ENCODE data around the gene TGFA.

Gene TGFA

DNA sequence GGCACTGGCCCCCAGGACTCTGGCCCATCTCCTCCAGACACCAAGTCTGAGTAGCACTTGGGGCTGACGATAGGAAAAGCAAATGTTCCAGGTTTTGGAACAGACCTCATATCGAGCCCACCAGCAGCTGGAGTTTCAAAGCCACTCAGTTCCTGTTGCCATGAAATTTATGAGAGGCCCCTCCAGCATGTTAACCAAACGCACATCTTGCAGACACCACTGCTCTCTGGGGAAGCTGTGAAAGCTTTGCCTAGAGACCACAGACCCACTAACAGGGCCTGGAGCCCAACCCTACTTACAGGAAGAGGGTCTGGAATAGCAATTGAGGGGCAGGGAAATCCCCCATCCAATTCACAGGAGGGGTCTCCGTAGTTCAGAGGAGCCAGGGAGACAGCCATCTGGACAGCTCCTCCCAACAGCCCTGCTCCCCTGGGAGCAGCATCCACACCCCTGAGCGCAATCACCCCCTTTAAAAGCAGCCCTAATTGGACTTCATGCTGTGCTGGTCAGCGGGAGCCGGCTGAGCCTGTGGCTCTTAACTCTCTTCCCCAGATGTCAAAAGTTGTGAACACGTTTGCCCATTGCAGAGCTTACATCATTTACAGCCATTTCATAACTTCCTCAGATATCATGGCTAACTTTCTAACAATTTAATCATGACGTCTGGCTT lies 81.3 kb downstream of the TGFA start:
- DNase-seq, result no peak
- H3K4me3 ChIP-seq (ENCODE audit: low read depth, low read length), result no peak overlapping the region
- no peak overlapping the region for H3K9ac ChIP-seq (ENCODE audit: low read length)
- no peak overlapping the region for H4K8ac ChIP-seq (ENCODE audit: low read depth, low read length)
- H2BK120ac ChIP-seq (ENCODE audit: insufficient read depth, low read length, poor library complexity), result no peak overlapping the region
- H3K27ac ChIP-seq (ENCODE audit: low read depth, low read length), result no peak overlapping the region
- no peak overlapping the region for H3K4ac ChIP-seq (ENCODE audit: low read depth, low read length)
- no peak overlapping the region for H4K91ac ChIP-seq (ENCODE audit: low read depth, low read length)
- H3K14ac ChIP-seq (ENCODE audit: low read length), result no peak overlapping the region
- H3K18ac ChIP-seq (ENCODE audit: low read length), result no peak overlapping the region
- H3K23ac ChIP-seq (ENCODE audit: low read length), result no peak overlapping the region
- H2AK5ac ChIP-seq (ENCODE audit: low read length), result no peak overlapping the region
- no CpG with 5 or more reads among the region's 9 CpGs for WGBS (ENCODE audit: extremely low coverage, insufficient coverage, insufficient read length)
- no peaks in the 10 kb centered on the region for H3K4me1 ChIP-seq (ENCODE audit: control insufficient read depth in 1 of 2, insufficient read depth in 2 of 2, low read length in 2 of 2)
- H3K79me2 ChIP-seq (ENCODE audit: control insufficient read depth, insufficient read depth, low read length, poor library complexity), result no peaks in the 10 kb centered on the region
- no peak overlapping the region for H2AFZ ChIP-seq (ENCODE audit: insufficient read depth, low read length, poor library complexity)
- H3K4me2 ChIP-seq (ENCODE audit: low read length), result no peak overlapping the region
- no peaks in the 10 kb centered on the region for H3K27me3 ChIP-seq (ENCODE audit: insufficient read depth, low read length)
- no peaks in the 10 kb centered on the region for H3K36me3 ChIP-seq (ENCODE audit: control insufficient read depth in 1 of 2, insufficient read depth in 2 of 2, low read length in 2 of 2)
- no peaks in the 10 kb centered on the region for H3K79me1 ChIP-seq (ENCODE audit: low read length)
- no peaks in the 10 kb centered on the region for H3K9me3 ChIP-seq (ENCODE audit: insufficient read depth, low read depth, low read length)
- no peak overlapping the region for H2BK5ac ChIP-seq (ENCODE audit: low read depth, low read length, poor library complexity)
- no peak overlapping the region for H2BK12ac ChIP-seq (ENCODE audit: low read length)
- H4K12ac ChIP-seq (ENCODE audit: low read depth, low read length), result no peak overlapping the region

DNA sequence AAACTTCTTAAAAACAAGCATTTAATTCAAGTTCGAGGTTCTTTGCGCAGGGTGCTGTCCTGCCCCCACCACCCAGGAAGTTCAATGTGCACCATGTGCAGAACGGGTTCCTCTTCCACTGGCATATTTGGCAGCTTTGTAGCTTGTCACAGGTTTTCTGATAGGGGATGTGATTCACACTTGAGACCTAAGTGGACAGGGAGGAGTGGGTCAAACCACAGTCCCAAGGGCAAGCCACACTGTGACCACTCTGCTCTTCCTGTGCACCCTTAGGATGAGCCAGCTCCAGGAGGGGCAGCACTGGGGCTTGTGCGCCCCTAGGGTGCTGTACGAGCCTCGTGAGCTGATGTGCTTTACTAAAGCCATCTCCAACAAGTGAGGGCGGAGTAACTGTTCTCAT lies 82.5 kb downstream of the TGFA start:
- Histone ChIP-seq H3K4ac (ENCODE audit: low read depth, low read length) (no peak overlapping the region), H3K9ac (ENCODE audit: low read length) (no peak overlapping the region), H2BK12ac (ENCODE audit: low read length) (no peak overlapping the region), H3K36me3 (ENCODE audit: control insufficient read depth in 1 of 2, insufficient read depth in 2 of 2, low read length in 2 of 2) (no peaks in the 10 kb centered on the region), H4K12ac (ENCODE audit: low read depth, low read length) (no peak overlapping the region), H3K14ac (ENCODE audit: low read length) (no peak overlapping the region), H4K8ac (ENCODE audit: low read depth, low read length) (no peak overlapping the region), H2BK5ac (ENCODE audit: low read depth, low read length, poor library complexity) (no peak overlapping the region), H3K79me1 (ENCODE audit: low read length) (no peaks in the 10 kb centered on the region), H3K18ac (ENCODE audit: low read length) (no peak overlapping the region), H3K27ac (ENCODE audit: low read depth, low read length) (no peak overlapping the region), H3K4me3 (ENCODE audit: low read depth, low read length) (no peak overlapping the region), H2BK120ac (ENCODE audit: insufficient read depth, low read length, poor library complexity) (no peak overlapping the region), H3K23ac (ENCODE audit: low read length) (no peak overlapping the region), H3K4me1 (ENCODE audit: control insufficient read depth in 1 of 2, insufficient read depth in 2 of 2, low read length in 2 of 2) (no peaks in the 10 kb centered on the region), H3K9me3 (ENCODE audit: insufficient read depth, low read depth, low read length) (no peaks in the 10 kb centered on the region), H3K4me2 (ENCODE audit: low read length) (no peak overlapping the region), H3K27me3 (ENCODE audit: insufficient read depth, low read length) (no peaks in the 10 kb centered on the region), H3K79me2 (ENCODE audit: control insufficient read depth, insufficient read depth, low read length, poor library complexity) (no peaks in the 10 kb centered on the region), H4K91ac (ENCODE audit: low read depth, low read length) (no peak overlapping the region), H2AFZ (ENCODE audit: insufficient read depth, low read length, poor library complexity) (no peak overlapping the region), H2AK5ac (ENCODE audit: low read length) (no peak overlapping the region)
- whole genome bisulfite sequencing (ENCODE audit: extremely low coverage, insufficient coverage, insufficient read length), result no CpG with 5 or more reads among the region's 7 CpGs
- peak in 1 of 2 donors; percentile 8 for DNase-seq

GRCh38 chr2:70469961-70470360 lies 83.7 kb downstream of the TGFA start:
- Histone ChIP-seq H3K4me1 (ENCODE audit: control insufficient read depth in 1 of 2, insufficient read depth in 2 of 2, low read length in 2 of 2) (no peaks in the 10 kb centered on the region), H3K18ac (ENCODE audit: low read length) (no peak overlapping the region), H2BK5ac (ENCODE audit: low read depth, low read length, poor library complexity) (no peak overlapping the region), H3K14ac (ENCODE audit: low read length) (no peak overlapping the region), H3K9ac (ENCODE audit: low read length) (no peak overlapping the region), H3K27me3 (ENCODE audit: insufficient read depth, low read length) (no peaks in the 10 kb centered on the region), H3K4me3 (ENCODE audit: low read depth, low read length) (no peak overlapping the region), H3K4me2 (ENCODE audit: low read length) (no peak overlapping the region), H2BK12ac (ENCODE audit: low read length) (no peak overlapping the region), H2BK120ac (ENCODE audit: insufficient read depth, low read length, poor library complexity) (no peak overlapping the region), H3K23ac (ENCODE audit: low read length) (no peak overlapping the region), H2AFZ (ENCODE audit: insufficient read depth, low read length, poor library complexity) (no peak overlapping the region), H2AK5ac (ENCODE audit: low read length) (no peak overlapping the region), H3K36me3 (ENCODE audit: control insufficient read depth in 1 of 2, insufficient read depth in 2 of 2, low read length in 2 of 2) (no peaks in the 10 kb centered on the region), H4K8ac (ENCODE audit: low read depth, low read length) (no peak overlapping the region), H3K79me2 (ENCODE audit: control insufficient read depth, insufficient read depth, low read length, poor library complexity) (no peaks in the 10 kb centered on the region), H4K91ac (ENCODE audit: low read depth, low read length) (no peak overlapping the region), H3K79me1 (ENCODE audit: low read length) (no peaks in the 10 kb centered on the region), H3K4ac (ENCODE audit: low read depth, low read length) (no peak overlapping the region), H4K12ac (ENCODE audit: low read depth, low read length) (no peak overlapping the region), H3K27ac (ENCODE audit: low read depth, low read length) (no peak overlapping the region), H3K9me3 (ENCODE audit: insufficient read depth, low read depth, low read length) (no peaks in the 10 kb centered on the region)
- WGBS (ENCODE audit: extremely low coverage, insufficient coverage, insufficient read length), result 100% methylated on average over 2 of the region's 7 CpGs
- DNase-seq, result no peak

GRCh38 chr2:70469435-70469834 lies 84.2 kb downstream of the TGFA start:
- H2AK5ac ChIP-seq (ENCODE audit: low read length), result no peak overlapping the region
- no peak overlapping the region for H3K27ac ChIP-seq (ENCODE audit: low read depth, low read length)
- no peaks in the 10 kb centered on the region for H3K27me3 ChIP-seq (ENCODE audit: insufficient read depth, low read length)
- no peak overlapping the region for H2BK12ac ChIP-seq (ENCODE audit: low read length)
- H4K91ac ChIP-seq (ENCODE audit: low read depth, low read length), result no peak overlapping the region
- H3K9ac ChIP-seq (ENCODE audit: low read length), result no peak overlapping the region
- H3K23ac ChIP-seq (ENCODE audit: low read length), result no peak overlapping the region
- no peaks in the 10 kb centered on the region for H3K36me3 ChIP-seq (ENCODE audit: control insufficient read depth in 1 of 2, insufficient read depth in 2 of 2, low read length in 2 of 2)
- H2AFZ ChIP-seq (ENCODE audit: insufficient read depth, low read length, poor library complexity), result no peak overlapping the region
- no peak for DNase-seq
- no peak overlapping the region for H2BK5ac ChIP-seq (ENCODE audit: low read depth, low read length, poor library complexity)
- no peaks in the 10 kb centered on the region for H3K4me1 ChIP-seq (ENCODE audit: control insufficient read depth in 1 of 2, insufficient read depth in 2 of 2, low read length in 2 of 2)
- WGBS (ENCODE audit: extremely low coverage, insufficient coverage, insufficient read length), result no CpG with 5 or more reads among the region's 7 CpGs
- no peaks in the 10 kb centered on the region for H3K79me1 ChIP-seq (ENCODE audit: low read length)
- H3K18ac ChIP-seq (ENCODE audit: low read length), result no peak overlapping the region
- H3K9me3 ChIP-seq (ENCODE audit: insufficient read depth, low read depth, low read length), result no peaks in the 10 kb centered on the region
- no peak overlapping the region for H3K4ac ChIP-seq (ENCODE audit: low read depth, low read length)
- H3K79me2 ChIP-seq (ENCODE audit: control insufficient read depth, insufficient read depth, low read length, poor library complexity), result no peaks in the 10 kb centered on the region
- H4K8ac ChIP-seq (ENCODE audit: low read depth, low read length), result no peak overlapping the region
- H3K4me2 ChIP-seq (ENCODE audit: low read length), result no peak overlapping the region
- H3K14ac ChIP-seq (ENCODE audit: low read length), result no peak overlapping the region
- H4K12ac ChIP-seq (ENCODE audit: low read depth, low read length), result no peak overlapping the region
- no peak overlapping the region for H3K4me3 ChIP-seq (ENCODE audit: low read depth, low read length)
- H2BK120ac ChIP-seq (ENCODE audit: insufficient read depth, low read length, poor library complexity), result no peak overlapping the region

Measured in trophoblast cell (in vitro differentiated cells and primary cell).